HepG2 (cell line): ENCODE data around the gene PPOX. TPM values are rescaled to one million over a fixed set of nuclear protein-coding genes. Genes with fewer than 3 reads are reported as not detected.

ENCODE experiments used
- KDM2A ChIP-seq: sonication (generic); formaldehyde crosslinking; IDR thresholded peaks from 2 replicates; pipeline ENCODE4 v1.4.0; 2020; ENCODE audit warnings: low read depth, missing genetic modification reagents, borderline replicate concordance
- KLF11 ChIP-seq: IDR thresholded peaks from 2 replicates; pipeline ENCODE4 v1.6.1; 2016; ENCODE audit warnings: missing compliant biosample characterization
- NBN ChIP-seq: fragments of 450-650 bp; conservative IDR thresholded peaks from 2 replicates; pipeline ENCODE4 v1.6.1; 2017
- PRMT3 ChIP-seq: sonication (generic); formaldehyde crosslinking; IDR thresholded peaks from 2 replicates; pipeline ENCODE4 v1.8.1; 2022; ENCODE audit warnings: low read depth, mild to moderate bottlenecking, moderate library complexity, missing genetic modification reagents, borderline replicate concordance
- REPIN1 ChIP-seq: sonication (generic); formaldehyde crosslinking; IDR thresholded peaks from 2 replicates; pipeline ENCODE4 v1.8.0; 2022; ENCODE audit warnings: missing genetic modification reagents, low read depth, mild to moderate bottlenecking, borderline replicate concordance
- SOX13 ChIP-seq, 3 experiments: fragments of 450-650 bp in 1 of 3; sonication (generic) in 1 of 3; formaldehyde crosslinking in 1 of 3; IDR thresholded peaks in 2 of 3; conservative IDR thresholded peaks in 1 of 3; 2 replicates each; pipeline versions ENCODE4 v1.5.0 to v1.6.1; 2016 to 2020; ENCODE audit warnings: antibody characterized with exemption in 1 of 3, mild to moderate bottlenecking in 1 of 3, missing compliant biosample characterization in 1 of 3, missing genetic modification reagents in 1 of 3, moderate library complexity in 1 of 3
- SRSF4 ChIP-seq: fragments of 200-400 bp; formaldehyde crosslinking; IDR thresholded peaks from one replicate; pipeline ENCODE4 v1.6.1; 2018; ENCODE audit warnings: mild to moderate bottlenecking, low read depth, low read length, moderate library complexity; ENCODE audit not compliant: poor library complexity, severe bottlenecking
- SRY ChIP-seq: sonication (generic); formaldehyde crosslinking; IDR thresholded peaks from 2 replicates; pipeline ENCODE4 v1.8.0; 2022; ENCODE audit warnings: mild to moderate bottlenecking, missing genetic modification reagents
- TRIM24 ChIP-seq: sonication (generic); formaldehyde crosslinking; IDR thresholded peaks from 2 replicates; pipeline ENCODE4 v1.8.0; 2022; ENCODE audit warnings: mild to moderate bottlenecking, missing genetic modification reagents
- ZNF30 ChIP-seq: sonication (generic); formaldehyde crosslinking; IDR thresholded peaks from 2 replicates; pipeline ENCODE4 v1.5.0; 2020; ENCODE audit warnings: mild to moderate bottlenecking, missing genetic modification reagents
- polyA plus RNA-seq, 8 experiments: library from polyadenylated mRNA; depleted of rRNA in 3 of 8; stranded (reverse) in 7 of 8; unstranded in 1 of 8; fragments of >200 nt; fragmentation: Illumina TruSeq in 4 of 8; extraction: Trizol in 4 of 8; gene quantifications; 2 replicates each; pipeline versions ENCODE4 v1.2.1 to v1.2.3, GENCODE V29; 2011 to 2016; ENCODE audit warnings: low read depth in 4 of 8, missing spikeins in 1 of 8, mixed read lengths in 1 of 8; ENCODE audit not compliant: insufficient read depth in 1 of 8
- total RNA-seq, 5 experiments: library from RNA; depleted of rRNA; stranded (reverse); fragments of >200 nt; fragmentation: Illumina TruSeq; extraction: Trizol; gene quantifications; 2 replicates each; pipeline ENCODE4 v1.2.3, GENCODE V29; 2016; ENCODE audit warnings: low read depth in 1 of 5
- TF ChIP-seq, protein P1 (sequence below): IDR thresholded peaks from 2 replicates; pipeline ENCODE4 v1.6.1; 2016; ENCODE audit warnings: low read depth, control low read depth
- TF ChIP-seq, protein P2 (sequence below): sonication (generic); formaldehyde crosslinking; IDR thresholded peaks from 2 replicates; pipeline ENCODE4 v1.4.0; 2020; ENCODE audit warnings: mild to moderate bottlenecking, missing genetic modification reagents, borderline replicate concordance
- TF ChIP-seq, protein P3 (sequence below): sonication (generic); formaldehyde crosslinking; IDR thresholded peaks from 2 replicates; pipeline ENCODE4 v1.4.0; 2020; ENCODE audit warnings: missing genetic modification reagents, mild to moderate bottlenecking, borderline replicate concordance
- TF ChIP-seq, protein P4 (sequence below): sonication (generic); formaldehyde crosslinking; conservative IDR thresholded peaks from 2 replicates; pipeline ENCODE4 v1.8.0; 2022; ENCODE audit warnings: low read depth, missing genetic modification reagents

PPOX gene
- total and polyA plus RNA-seq, 2 of the 13 experiments (the other 11 are each of a cell fraction or from before 2014, with no cell fraction given): 15.5 to 27.7 TPM

GRCh38 chr1:161117759-161118581, 48.3 kb upstream of the PPOX start, which contains the start of the genes NIT1 and PFDN2 (continued):
- TF ChIP-seq, protein P1, sequence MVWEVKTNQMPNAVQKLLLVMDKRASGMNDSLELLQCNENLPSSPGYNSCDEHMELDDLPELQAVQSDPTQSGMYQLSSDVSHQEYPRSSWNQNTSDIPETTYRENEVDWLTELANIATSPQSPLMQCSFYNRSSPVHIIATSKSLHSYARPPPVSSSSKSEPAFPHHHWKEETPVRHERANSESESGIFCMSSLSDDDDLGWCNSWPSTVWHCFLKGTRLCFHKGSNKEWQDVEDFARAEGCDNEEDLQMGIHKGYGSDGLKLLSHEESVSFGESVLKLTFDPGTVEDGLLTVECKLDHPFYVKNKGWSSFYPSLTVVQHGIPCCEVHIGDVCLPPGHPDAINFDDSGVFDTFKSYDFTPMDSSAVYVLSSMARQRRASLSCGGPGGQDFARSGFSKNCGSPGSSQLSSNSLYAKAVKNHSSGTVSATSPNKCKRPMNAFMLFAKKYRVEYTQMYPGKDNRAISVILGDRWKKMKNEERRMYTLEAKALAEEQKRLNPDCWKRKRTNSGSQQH (CRISPR knock-in tag): peak; percentile 41; the same call in 1 of the 2 replicates
- TF ChIP-seq SRY (CRISPR knock-in tag) (peak; percentile 73), KDM2A (CRISPR knock-in tag) (peak; percentile 79; the same call in 1 of the 2 replicates), REPIN1 (CRISPR knock-in tag) (peak; percentile 74; the same call in 1 of the 2 replicates), SOX13 (IDR thresholded peaks at IDR 0.05) (no peak), SOX13 (CRISPR knock-in tag; conservative IDR thresholded peaks at IDR 0.05 in 1 of 2, IDR thresholded peaks at IDR 0.05 in 1 of 2) (0 out of 4 replicates have a peak, but pooled peaks of 1 of the 2 experiments have one; percentile 9), KLF11 (CRISPR knock-in tag) (no peak), PRMT3 (no peak), NBN (no peak), SRSF4 (no peak), ZNF30 (CRISPR knock-in tag) (no peak), TRIM24 (CRISPR knock-in tag) (no peak)
- TF ChIP-seq, protein P2, sequence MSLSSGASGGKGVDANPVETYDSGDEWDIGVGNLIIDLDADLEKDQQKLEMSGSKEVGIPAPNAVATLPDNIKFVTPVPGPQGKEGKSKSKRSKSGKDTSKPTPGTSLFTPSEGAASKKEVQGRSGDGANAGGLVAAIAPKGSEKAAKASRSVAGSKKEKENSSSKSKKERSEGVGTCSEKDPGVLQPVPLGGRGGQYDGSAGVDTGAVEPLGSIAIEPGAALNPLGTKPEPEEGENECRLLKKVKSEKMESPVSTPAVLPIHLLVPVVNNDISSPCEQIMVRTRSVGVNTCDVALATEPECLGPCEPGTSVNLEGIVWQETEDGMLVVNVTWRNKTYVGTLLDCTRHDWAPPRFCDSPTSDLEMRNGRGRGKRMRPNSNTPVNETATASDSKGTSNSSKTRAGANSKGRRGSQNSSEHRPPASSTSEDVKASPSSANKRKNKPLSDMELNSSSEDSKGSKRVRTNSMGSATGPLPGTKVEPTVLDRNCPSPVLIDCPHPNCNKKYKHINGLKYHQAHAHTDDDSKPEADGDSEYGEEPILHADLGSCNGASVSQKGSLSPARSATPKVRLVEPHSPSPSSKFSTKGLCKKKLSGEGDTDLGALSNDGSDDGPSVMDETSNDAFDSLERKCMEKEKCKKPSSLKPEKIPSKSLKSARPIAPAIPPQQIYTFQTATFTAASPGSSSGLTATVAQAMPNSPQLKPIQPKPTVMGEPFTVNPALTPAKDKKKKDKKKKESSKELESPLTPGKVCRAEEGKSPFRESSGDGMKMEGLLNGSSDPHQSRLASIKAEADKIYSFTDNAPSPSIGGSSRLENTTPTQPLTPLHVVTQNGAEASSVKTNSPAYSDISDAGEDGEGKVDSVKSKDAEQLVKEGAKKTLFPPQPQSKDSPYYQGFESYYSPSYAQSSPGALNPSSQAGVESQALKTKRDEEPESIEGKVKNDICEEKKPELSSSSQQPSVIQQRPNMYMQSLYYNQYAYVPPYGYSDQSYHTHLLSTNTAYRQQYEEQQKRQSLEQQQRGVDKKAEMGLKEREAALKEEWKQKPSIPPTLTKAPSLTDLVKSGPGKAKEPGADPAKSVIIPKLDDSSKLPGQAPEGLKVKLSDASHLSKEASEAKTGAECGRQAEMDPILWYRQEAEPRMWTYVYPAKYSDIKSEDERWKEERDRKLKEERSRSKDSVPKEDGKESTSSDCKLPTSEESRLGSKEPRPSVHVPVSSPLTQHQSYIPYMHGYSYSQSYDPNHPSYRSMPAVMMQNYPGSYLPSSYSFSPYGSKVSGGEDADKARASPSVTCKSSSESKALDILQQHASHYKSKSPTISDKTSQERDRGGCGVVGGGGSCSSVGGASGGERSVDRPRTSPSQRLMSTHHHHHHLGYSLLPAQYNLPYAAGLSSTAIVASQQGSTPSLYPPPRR (CRISPR knock-in tag): no peak
- TF ChIP-seq, protein P3, sequence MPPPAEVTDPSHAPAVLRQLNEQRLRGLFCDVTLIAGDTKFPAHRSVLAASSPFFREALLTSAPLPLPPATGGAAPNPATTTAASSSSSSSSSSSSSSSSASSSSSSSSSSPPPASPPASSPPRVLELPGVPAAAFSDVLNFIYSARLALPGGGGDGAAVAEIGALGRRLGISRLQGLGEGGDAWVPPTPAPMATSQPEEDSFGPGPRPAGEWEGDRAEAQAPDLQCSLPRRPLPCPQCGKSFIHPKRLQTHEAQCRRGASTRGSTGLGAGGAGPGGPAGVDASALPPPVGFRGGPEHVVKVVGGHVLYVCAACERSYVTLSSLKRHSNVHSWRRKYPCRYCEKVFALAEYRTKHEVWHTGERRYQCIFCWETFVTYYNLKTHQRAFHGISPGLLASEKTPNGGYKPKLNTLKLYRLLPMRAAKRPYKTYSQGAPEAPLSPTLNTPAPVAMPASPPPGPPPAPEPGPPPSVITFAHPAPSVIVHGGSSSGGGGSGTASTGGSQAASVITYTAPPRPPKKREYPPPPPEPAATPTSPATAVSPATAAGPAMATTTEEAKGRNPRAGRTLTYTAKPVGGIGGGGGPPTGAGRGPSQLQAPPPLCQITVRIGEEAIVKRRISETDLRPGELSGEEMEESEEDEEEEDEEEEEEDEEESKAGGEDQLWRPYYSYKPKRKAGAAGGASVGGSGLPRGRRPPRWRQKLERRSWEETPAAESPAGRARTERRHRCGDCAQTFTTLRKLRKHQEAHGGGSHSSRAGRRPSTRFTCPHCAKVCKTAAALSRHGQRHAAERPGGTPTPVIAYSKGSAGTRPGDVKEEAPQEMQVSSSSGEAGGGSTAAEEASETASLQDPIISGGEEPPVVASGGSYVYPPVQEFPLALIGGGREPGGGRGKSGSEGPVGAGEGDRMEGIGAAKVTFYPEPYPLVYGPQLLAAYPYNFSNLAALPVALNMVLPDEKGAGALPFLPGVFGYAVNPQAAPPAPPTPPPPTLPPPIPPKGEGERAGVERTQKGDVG (CRISPR knock-in tag): peak; percentile 79; the same call in 1 of the 2 replicates
- TF ChIP-seq, protein P4, sequence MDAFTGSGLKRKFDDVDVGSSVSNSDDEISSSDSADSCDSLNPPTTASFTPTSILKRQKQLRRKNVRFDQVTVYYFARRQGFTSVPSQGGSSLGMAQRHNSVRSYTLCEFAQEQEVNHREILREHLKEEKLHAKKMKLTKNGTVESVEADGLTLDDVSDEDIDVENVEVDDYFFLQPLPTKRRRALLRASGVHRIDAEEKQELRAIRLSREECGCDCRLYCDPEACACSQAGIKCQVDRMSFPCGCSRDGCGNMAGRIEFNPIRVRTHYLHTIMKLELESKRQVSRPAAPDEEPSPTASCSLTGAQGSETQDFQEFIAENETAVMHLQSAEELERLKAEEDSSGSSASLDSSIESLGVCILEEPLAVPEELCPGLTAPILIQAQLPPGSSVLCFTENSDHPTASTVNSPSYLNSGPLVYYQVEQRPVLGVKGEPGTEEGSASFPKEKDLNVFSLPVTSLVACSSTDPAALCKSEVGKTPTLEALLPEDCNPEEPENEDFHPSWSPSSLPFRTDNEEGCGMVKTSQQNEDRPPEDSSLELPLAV: no peak
